ENCODE data around the gene CRTAC1.
"Not testable (repeated sequence)": the region's sequence is repeated elsewhere in the genome, so short reads cannot be mapped to it uniquely, and the experiment has no call there.

Gene CRTAC1

DNA sequence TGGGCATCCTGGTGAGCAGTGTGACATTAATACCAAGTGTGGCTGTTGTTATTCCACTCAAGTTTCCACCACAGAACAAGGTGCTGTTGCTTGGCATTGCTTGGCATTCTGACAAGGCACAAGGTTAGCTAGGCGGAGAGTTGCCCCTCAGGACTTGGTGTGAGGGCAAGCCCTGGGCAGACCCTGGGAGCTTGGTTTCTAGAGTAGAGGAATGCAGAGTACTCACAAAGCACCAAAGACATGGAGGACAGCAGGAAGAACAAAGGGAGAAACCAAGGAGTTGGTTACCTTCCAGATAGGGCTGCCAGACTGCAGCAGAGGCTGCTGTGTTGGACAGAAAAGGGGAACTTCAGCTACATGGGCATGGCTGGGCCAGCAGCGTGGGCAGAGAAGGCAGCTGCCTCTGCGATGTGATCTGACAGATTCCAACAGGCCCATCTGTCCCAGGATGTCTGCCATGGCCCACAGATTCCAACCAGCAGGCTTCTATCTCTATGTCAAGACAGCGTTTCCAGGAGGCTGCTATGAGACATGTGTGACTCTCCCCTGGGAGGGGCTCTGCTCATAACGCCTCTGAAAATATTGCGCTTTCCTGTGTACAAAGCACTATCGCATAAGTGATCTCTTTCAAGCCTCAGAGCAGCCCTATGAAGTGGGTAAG, 178.9 kb downstream of the CRTAC1 start:
- TF ChIP-seq, protein P1, sequence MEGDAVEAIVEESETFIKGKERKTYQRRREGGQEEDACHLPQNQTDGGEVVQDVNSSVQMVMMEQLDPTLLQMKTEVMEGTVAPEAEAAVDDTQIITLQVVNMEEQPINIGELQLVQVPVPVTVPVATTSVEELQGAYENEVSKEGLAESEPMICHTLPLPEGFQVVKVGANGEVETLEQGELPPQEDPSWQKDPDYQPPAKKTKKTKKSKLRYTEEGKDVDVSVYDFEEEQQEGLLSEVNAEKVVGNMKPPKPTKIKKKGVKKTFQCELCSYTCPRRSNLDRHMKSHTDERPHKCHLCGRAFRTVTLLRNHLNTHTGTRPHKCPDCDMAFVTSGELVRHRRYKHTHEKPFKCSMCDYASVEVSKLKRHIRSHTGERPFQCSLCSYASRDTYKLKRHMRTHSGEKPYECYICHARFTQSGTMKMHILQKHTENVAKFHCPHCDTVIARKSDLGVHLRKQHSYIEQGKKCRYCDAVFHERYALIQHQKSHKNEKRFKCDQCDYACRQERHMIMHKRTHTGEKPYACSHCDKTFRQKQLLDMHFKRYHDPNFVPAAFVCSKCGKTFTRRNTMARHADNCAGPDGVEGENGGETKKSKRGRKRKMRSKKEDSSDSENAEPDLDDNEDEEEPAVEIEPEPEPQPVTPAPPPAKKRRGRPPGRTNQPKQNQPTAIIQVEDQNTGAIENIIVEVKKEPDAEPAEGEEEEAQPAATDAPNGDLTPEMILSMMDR (IDR thresholded peaks at IDR 0.05; ENCODE audit: low read depth, low read length) = no peak
- no peak for DNase-seq
- Histone ChIP-seq H3K36me3 (no peaks in the 10 kb centered on the region), H3K9me3 (ENCODE audit: severe bottlenecking) (no peaks in the 10 kb centered on the region), H3K27ac (no peak overlapping the region), H3K4me3 (ENCODE audit: low read depth, low read length) (no peak overlapping the region), H3K27me3 (ENCODE audit: insufficient read depth, low read depth, severe bottlenecking) (peaks cover 4% of the 10 kb centered on the region)

DNA sequence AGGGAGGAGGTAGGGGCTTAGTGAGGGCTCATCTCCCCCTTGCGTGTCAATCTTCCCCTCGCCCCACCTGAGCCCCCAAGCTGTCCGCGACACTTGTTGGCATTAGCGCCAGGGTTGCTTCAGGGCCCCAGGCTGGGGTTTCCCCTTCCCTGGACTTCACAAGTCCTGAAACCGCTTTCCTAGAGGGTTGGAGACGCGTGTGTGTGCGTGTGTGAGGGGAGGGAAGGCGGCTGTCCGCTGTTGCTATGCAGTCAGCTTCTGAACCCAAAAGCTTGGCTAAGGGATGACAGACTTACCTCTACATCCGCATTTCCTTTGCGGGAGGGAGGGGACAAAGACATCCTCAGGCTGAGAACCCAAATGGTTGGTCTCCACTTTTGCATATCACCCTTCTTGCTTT, 180.0 kb downstream of the CRTAC1 start:
- H3K36me3 ChIP-seq = no peaks in the 10 kb centered on the region
- peak; percentile 16 for DNase-seq

DNA sequence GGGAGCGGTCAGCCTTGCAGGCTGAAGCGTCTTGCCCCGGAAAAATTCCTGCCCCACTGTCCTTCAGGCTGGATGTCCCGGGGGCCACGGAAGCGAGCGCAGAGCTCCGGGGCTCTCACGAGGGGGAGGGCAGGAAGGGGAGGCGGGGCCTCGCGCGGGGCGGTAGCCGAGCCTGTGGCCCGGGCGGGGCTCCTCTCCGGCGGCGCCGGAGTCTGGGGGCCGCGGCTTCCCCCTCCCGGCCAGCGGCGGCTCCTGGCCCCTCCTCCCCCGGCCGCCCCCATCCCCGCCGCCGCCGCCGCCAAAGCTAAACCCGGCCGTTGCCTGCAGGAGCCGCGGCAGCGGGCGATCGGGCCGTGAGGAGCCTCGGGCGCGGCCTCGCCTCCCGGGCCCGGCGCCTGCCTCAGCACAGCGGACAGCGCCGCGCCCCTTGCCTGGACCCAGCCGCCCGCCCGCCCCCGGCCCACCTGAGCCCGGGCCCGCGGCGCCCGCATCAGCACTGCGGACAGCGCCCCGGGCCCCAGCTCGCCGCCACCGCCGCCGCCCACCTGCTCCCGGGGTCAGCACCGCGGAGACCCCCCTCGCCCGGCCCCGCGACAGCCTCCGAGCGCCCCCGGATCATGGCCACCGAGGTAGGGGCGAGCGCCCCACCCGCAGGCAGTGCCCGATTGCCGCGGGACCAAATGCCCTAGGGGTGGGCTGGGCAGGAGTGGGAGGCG, 180.6 kb downstream of the CRTAC1 start, which contains the start of gene GOLGA7B:
Gene GOLGA7B (plus strand): TSS at position 157 of the 716 bp plus-strand sequence. CDS start 461 bp downstream, at position 618.
- Histone ChIP-seq H3K27me3 (ENCODE audit: insufficient read depth, low read depth, severe bottlenecking) (peaks cover 4% of the 10 kb centered on the region), H3K4me3 (ENCODE audit: low read depth, low read length) (peak within 1 kb of the TSS; percentile 63), H3K9me3 (ENCODE audit: severe bottlenecking) (no peaks in the 10 kb centered on the region), H3K27ac (peak within 1 kb of the TSS; percentile 24; the same call in 1 of the 2 replicates), H3K36me3 (no peaks in the 10 kb centered on the region)
- peak; percentile 64 for DNase-seq
- TF ChIP-seq, protein P1 (IDR thresholded peaks at IDR 0.05; ENCODE audit: low read depth, low read length) = no peak

More for the DNA sequence above, 180.0 kb downstream of the CRTAC1 start:
- Histone ChIP-seq H3K4me3 (ENCODE audit: low read depth, low read length) (peak overlapping the region; percentile 48), H3K9me3 (ENCODE audit: severe bottlenecking) (no peaks in the 10 kb centered on the region), H3K27ac (no peak overlapping the region), H3K27me3 (ENCODE audit: insufficient read depth, low read depth, severe bottlenecking) (peaks cover 4% of the 10 kb centered on the region)
- TF ChIP-seq, protein P1 (IDR thresholded peaks at IDR 0.05; ENCODE audit: low read depth, low read length) = no peak

DNA sequence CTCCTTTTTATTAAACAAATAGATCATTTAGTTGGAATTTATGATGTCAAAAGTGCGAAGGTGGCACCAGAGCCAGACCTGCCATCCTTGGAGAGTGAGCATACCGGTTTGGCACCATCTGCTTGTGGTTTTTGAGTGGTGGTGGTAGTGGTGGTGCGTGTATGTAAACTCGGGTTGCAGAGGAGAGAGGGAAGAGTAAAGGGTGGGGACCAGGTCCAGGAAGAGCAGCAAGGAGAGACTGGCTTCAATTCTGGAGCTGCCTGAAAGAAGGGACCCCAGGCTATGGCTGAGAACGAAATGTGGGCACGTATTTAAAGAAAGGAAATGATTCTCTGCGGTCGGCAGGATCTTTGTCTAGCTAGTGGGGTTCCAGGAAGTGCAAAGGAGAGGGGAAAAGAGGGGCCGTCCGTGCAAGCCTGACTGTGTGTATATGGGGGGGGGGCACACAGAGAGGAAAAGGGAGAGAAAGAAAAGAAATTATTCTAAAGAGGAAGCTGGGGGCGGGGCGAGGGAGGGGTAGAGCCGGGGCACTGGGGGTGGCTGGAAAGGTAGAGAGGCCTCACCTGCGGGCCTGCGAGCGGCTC, 181.2 kb downstream of the CRTAC1 start:
- H3K27me3 ChIP-seq (ENCODE audit: insufficient read depth, low read depth, severe bottlenecking) = peaks cover 4% of the 10 kb centered on the region
- H3K27ac ChIP-seq = peak overlapping the region; percentile 24; the same call in 1 of the 2 replicates
- DNase-seq = no peak
- H3K36me3 ChIP-seq = no peaks in the 10 kb centered on the region
- H3K4me3 ChIP-seq (ENCODE audit: low read depth, low read length) = peak overlapping the region; percentile 63
- H3K9me3 ChIP-seq (ENCODE audit: severe bottlenecking) = no peaks in the 10 kb centered on the region
- TF ChIP-seq, protein P1 (IDR thresholded peaks at IDR 0.05; ENCODE audit: low read depth, low read length) = no peak

DNA sequence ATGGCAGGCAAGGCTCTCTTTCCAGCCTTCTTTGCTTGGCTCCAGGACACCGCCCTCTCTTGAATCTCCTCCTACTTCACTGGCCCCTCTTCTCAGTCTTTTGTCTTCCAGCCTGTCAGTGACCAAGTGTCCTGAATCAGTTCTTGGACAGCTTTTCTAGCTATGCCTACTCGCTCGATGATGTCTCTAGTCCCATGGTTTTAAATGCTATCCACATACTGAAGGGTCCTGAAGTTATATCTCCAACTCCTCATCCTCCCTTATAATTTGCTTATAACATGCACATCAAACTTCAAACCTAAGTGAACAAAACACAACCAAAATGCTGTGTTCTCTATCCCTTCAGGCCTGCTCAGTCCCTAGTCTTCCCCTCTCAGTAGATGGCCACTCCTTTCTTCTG, 185.7 kb downstream of the CRTAC1 start:
- Histone ChIP-seq H3K9me3 (ENCODE audit: severe bottlenecking) (peaks cover 5% of the 10 kb centered on the region), H3K27ac (no peak overlapping the region), H3K27me3 (ENCODE audit: insufficient read depth, low read depth, severe bottlenecking) (no peaks in the 10 kb centered on the region), H3K36me3 (no peaks in the 10 kb centered on the region), H3K4me3 (ENCODE audit: low read depth, low read length) (no peak overlapping the region)
- no peak for DNase-seq
- TF ChIP-seq, protein P1 (IDR thresholded peaks at IDR 0.05; ENCODE audit: low read depth, low read length) = no peak

DNA sequence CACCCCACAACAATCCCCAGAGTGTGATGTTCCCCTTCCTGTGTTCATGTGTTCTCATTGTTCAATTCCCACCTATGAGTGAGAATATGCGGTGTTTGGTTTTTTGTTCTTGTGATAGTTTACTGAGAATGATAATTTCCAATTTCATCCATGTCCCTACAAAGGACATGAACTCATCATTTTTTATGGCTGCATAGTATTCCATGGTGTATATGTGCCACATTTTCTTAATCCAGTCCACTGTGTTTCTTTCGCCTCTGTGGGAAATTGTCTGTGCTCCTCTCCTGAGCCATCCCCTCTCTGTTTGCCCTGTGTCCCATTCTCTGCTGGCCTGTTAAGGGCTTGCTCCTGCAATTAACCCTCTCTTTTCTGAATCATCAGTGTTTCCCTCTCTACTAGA, 186.4 kb downstream of the CRTAC1 start:
- not testable (repeated sequence) for H3K27ac ChIP-seq; DNase-seq; H3K9me3 ChIP-seq (ENCODE audit: severe bottlenecking); H3K4me3 ChIP-seq (ENCODE audit: low read depth, low read length); H3K27me3 ChIP-seq (ENCODE audit: insufficient read depth, low read depth, severe bottlenecking); H3K36me3 ChIP-seq

Measured in WERI-Rb-1 (cell line).